Activated CD4-positive, alpha-beta T cell treated with anti-CD3 and anti-CD28 coated beads for 48 hours (primary cell): ENCODE measurements around the gene SPON1.
"Not testable (repeated sequence)": the region's sequence is repeated elsewhere in the genome, so short reads cannot be mapped to it uniquely, and the experiment has no call there.

Experiments used
- DNase-seq: peaks from one replicate; pipeline ENCODE4 v3.0.0-alpha.2; 2020

The SPON1 gene

GRCh38 chr11:14136561-14136960, 174.0 kb downstream of the SPON1 start:
- DNase-seq = no peak

- no peak for DNase-seq
Measured at GRCh38 chr11:14137284-14137683, 174.8 kb downstream of the SPON1 start.

DNA sequence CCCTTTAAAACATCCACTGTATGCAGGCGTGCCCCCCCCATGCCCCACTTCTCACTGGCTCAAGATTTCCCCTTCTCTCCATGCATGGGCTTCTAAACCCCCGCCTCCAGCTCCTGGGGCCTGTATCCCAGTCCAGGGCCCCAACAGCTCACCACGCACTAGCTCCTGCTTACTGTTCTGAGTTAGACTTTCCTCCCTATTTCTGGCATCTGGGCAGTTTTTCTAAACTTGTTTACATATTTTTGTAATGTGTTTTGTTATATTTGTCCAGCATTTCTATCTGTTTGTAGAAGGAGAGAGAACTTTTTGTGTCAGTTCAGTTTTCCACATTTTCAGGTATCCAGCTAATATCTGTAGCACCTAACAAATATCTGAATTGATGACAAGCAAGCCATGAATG, 178.5 kb downstream of the SPON1 start:
- DNase-seq = no peak

GRCh38 chr11:14141676-14142075, 179.2 kb downstream of the SPON1 start:
- no peak for DNase-seq

- no peak for DNase-seq
Measured at GRCh38 chr11:14144934-14145333, 182.4 kb downstream of the SPON1 start.

DNA sequence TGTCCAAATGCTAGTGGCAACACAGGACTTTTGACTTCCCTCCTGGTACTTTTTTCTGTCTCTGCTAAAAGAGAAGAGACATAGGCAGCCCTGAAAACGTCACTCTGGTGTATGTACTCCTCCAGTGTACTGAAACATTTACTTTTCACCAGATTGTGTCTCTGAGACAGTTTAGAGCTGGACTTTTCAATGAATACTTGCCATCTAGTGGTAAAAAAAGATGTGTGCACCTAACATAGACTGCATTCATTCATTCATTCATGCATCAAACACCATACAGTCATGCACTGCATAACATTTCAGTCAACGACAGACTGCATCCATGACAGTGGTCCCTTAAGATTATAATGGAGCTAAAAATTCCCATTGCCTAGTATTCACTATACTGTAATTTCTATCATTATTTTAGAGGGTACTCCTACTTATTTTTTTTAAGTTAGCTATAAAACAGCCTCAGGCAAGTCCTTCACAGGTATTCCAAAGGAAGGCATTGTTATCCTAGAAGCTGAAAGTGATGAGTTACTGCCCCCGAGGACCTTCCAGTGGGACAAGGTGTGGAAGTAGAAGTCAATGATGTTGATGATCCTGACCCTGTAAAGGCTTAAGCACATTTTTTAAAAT, 186.2 kb downstream of the SPON1 start:
- no peak for DNase-seq

GRCh38 chr11:14149683-14150082, 187.2 kb downstream of the SPON1 start:
- DNase-seq = no peak

DNA sequence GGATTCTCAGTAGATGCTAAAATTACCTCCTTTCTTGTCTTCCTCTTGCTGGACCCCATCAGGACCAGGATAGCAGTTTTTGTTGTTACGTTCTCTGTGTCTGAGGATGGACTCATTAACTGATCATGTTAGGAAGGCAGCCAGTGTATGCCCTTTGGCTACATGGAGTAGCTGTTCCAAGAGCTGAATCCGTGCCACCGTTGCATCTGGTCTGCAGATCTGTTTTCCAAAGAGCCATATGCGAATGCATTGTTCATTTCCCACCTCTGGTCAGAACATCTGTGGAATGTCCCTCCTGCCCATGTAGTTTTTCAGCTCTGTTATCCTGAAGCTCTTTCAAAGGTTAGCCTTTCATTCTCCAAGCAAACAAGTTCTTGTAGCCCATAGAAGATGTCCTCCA, 188.4 kb downstream of the SPON1 start:
- no peak for DNase-seq

GRCh38 chr11:14154103-14154502, 191.6 kb downstream of the SPON1 start:
- DNase-seq = not testable (repeated sequence)

DNA sequence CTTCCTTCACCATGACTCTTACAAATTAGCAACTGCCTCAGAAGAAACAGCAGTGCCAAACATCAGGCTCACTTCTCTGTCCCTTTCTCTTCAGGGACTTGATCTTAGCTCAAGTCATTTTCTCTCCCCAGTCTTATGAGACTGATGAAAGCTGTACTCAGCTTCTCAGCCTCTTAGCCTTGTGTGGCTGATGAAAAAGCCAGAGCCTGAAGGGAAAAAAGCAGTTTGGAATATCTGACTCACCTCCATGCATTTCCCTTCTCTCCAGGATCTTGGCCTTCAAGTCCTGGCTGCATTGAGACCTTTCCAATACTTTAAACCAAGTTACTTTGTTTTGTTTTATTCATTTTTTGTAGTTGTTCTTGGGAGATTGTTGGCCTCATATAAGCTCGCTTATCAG, 195.9 kb downstream of the SPON1 start:
- no peak for DNase-seq

- DNase-seq = no peak
Measured at GRCh38 chr11:14163576-14163975, 201.1 kb downstream of the SPON1 start.

DNA sequence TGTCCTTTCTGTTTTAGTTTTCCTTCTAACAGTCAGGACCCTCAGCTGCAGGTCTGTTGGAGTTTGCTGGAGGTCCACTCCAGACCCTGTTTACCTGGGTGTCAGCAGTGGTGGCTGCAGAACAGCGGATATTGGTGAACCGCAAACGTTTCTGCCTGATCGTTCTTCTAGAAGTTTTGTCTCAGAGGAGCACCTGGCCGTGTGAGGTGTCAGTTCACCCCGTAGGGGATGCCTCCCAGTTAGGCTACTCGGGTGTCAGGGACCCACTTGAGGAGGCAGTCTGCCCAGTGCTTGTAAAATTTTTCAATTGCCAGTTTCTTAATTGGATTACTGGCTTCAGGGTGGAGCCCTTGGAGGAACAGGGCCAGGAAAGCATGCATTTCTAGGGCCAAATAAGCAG, 211.2 kb downstream of the SPON1 start:
- DNase-seq = not testable (repeated sequence)

DNA sequence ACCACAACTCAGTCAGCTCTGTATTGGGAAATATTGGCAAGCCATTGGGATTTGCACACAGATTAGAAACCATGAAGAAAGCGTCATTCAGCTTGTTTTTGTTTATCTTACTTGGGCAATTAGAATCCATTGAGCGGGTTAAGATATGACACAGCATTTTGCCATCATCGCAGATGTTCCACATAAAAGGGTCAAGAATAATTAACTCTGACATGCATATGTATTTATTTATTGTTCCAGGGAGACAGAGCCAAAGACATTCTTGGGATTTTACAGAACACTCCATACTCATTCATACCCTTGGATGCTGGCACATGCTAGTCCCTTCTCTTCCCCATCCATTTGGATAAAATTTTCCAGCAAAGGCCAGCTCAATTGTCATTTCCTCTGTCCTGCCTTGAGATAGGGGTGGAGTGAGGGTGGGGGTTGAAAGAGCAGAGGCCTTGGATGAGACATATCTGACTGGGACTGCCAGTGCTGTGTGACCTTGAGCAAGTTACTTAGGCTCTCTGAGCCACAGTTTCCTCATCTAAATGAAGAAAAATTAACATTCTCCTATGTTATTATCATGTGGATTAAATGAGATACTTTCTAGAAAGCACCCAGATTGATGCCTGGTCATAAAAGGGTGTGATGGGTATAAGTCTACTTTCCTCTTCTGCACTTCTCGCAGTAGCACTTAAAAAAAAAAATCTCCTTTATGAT, 216.7 kb downstream of the SPON1 start:
- DNase-seq = no peak

DNA sequence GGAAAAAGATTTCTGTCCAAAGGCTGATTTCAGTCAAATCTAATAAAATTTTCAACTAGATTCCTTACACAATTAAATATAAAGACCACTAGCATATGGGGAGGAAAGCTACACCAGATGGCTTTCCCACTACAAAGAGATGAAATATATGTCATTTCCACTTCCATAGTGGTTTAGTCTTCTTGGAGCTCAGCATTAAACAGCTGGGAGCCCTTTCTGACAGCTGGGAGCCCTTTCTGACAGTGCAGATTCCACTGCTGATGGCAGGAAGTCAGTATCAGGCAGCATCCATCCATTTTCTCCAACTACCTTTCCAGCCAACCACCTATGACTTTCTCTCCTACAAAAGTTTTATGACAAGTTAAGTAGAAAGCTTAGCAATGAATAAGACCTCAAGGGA, 218.6 kb downstream of the SPON1 start:
- DNase-seq = no peak

- DNase-seq = no peak
Measured at GRCh38 chr11:14182833-14183364, 220.4 kb downstream of the SPON1 start.

GRCh38 chr11:14184028-14184940, 221.8 kb downstream of the SPON1 start:
- DNase-seq = no peak

- no peak for DNase-seq
Measured at GRCh38 chr11:14185461-14185860, 222.9 kb downstream of the SPON1 start.

DNA sequence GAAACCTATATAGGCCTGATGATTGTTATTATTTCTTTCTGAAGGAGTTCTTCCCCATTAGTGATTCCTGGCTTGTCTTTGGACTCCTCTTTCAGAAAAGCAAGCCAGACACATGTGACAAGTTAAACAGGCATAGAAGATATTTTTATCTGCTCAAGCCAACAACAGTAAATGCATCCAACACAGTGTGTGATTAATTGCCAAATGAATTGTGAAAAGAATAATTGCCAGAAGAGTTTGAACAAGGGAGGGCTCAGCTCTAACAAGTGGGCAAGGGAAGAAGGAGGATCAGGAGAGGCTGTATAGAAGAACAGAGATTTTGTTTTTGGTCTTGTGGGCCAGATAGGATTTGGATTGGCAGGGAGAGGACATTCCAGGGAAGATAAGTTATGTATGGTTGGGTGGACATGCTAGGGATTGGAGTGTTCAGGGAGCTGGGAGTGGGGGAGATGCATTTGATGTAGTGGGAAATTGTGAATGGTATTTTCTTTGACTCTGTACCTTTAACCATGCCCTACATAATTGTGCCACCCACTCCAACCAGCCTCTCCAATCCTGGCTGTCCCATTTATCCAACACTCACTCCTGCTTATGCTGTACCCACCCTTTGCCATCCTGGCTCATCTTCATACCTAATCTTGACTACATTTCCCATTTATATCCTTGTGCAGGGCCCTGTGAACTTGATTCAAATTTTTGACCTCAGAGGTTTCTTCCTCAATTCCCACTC, 223.7 kb downstream of the SPON1 start:
- no peak for DNase-seq

- DNase-seq = no peak
Measured at GRCh38 chr11:14189874-14190273, 227.4 kb downstream of the SPON1 start.

- no peak for DNase-seq
Measured at GRCh38 chr11:14190992-14191778, 228.7 kb downstream of the SPON1 start.

DNA sequence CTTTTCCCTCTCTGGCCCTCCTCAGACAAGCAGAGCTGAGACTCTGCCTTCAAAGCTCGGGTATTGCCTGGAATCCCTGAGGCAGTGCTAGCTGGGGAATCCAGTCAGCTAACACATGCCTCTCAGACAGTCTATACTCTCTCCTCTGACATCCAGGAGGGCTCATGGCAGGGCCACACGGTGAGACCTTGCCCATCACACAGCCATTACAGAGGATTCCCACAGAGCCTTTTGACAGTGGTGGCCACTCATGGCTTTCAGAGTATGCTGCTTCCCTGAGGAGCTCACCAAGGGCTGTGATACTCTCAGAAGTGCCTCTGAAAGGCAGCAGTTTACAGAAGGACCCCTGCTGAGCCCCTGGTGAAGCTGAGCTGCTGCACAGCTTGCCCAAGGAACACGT, 231.1 kb downstream of the SPON1 start:
- no peak for DNase-seq
